Neural progenitor cell (in vitro differentiated cells): ENCODE results near the gene SLMAP.

ENCODE experiments used
- CTCF ChIP-seq: fragments of 200-600 bp; sonication (generic); IDR thresholded peaks from 2 replicates; pipeline ENCODE4 v1.5.1; 2017; ENCODE audit warnings: antibody characterized with exemption, mild to moderate bottlenecking
- EZH2 ChIP-seq: fragments of 200-600 bp; sonication (generic); IDR thresholded peaks from 2 replicates; pipeline ENCODE4 v1.6.1; 2017; ENCODE audit warnings: antibody characterized with exemption, mild to moderate bottlenecking, moderate library complexity
- EZH2phosphoT487 ChIP-seq: fragments of 200-600 bp; sonication (generic); IDR thresholded peaks from 2 replicates; pipeline ENCODE4 v1.6.1; 2017; ENCODE audit warnings: antibody characterized with exemption

GRCh38 chr3:57840473-57840872, 84.4 kb downstream of the SLMAP start:
- no peak for TF ChIP-seq EZH2
- TF ChIP-seq CTCF: no peak
- no peak for TF ChIP-seq EZH2phosphoT487
